ENCODE measurements around the gene CMYA5. TPM values are rescaled to one million over a fixed set of nuclear protein-coding genes. Genes with fewer than 3 reads are reported as not detected.

The CMYA5 gene
- total RNA-seq, 4 donors from 2014 or later, result 0.37 to 6.0 (median 3.2) TPM

- peaks cover 0 to 10% (median 2%) of the 10 kb centered on the region in 4 donors for H3K4me1 ChIP-seq
- no peak overlapping the region for H3K4me3 ChIP-seq
- in situ Hi-C loops (cut with MboI; ENCODE audit: low pct_ligation_motif_present in 1 of 4, low pct_unique_long_range_greater_than_20kb in 1 of 4, low sequenced_read_pairs in 3 of 4), result no loop called here
- no peak for DNase-seq
- H3K27ac ChIP-seq, result peak overlapping the region in 2 of 4 donors; percentile 30 to 58
- no peaks in the 10 kb centered on the region for H3K36me3 ChIP-seq
- no peaks in the 10 kb centered on the region for H3K27me3 ChIP-seq
- 66% methylated on average over 12 of the region's 12 CpGs; no CpG with 5 or more reads in 1 of the 2 donors for WGBS, 2 donors (ENCODE audit: low coverage in 1 of 2)
- intact Hi-C loops (cut with DNase I; ENCODE audit: low total_unique reads), result loop anchor here (10.0 kb wide), 2 partner anchors 70 to 1040 kb away; no protein-coding TSS in a partner anchor
- TF ChIP-seq POLR2A (IDR thresholded peaks at IDR 0.05) (no peak), EP300 (IDR thresholded peaks at IDR 0.05; ENCODE audit: low read depth) (no peak), POLR2AphosphoS5 (IDR thresholded peaks at IDR 0.05) (no peak)
- TF ChIP-seq, protein P1, sequence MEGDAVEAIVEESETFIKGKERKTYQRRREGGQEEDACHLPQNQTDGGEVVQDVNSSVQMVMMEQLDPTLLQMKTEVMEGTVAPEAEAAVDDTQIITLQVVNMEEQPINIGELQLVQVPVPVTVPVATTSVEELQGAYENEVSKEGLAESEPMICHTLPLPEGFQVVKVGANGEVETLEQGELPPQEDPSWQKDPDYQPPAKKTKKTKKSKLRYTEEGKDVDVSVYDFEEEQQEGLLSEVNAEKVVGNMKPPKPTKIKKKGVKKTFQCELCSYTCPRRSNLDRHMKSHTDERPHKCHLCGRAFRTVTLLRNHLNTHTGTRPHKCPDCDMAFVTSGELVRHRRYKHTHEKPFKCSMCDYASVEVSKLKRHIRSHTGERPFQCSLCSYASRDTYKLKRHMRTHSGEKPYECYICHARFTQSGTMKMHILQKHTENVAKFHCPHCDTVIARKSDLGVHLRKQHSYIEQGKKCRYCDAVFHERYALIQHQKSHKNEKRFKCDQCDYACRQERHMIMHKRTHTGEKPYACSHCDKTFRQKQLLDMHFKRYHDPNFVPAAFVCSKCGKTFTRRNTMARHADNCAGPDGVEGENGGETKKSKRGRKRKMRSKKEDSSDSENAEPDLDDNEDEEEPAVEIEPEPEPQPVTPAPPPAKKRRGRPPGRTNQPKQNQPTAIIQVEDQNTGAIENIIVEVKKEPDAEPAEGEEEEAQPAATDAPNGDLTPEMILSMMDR (IDR thresholded peaks at IDR 0.05), result no peak
- no peaks in the 10 kb centered on the region for H3K9me3 ChIP-seq
Observed at GRCh38 chr5:79834754-79835714, 145.4 kb downstream of the CMYA5 start.

GRCh38 chr5:79837761-79838551 is 148.3 kb downstream of the CMYA5 start:
- no peak overlapping the region for H3K4me3 ChIP-seq
- intact Hi-C loops (cut with DNase I; ENCODE audit: low total_unique reads) (loop anchor here (10.0 kb wide), 2 partner anchors 73 to 1043 kb away; no protein-coding TSS in a partner anchor), in situ Hi-C loops (cut with MboI; ENCODE audit: low pct_ligation_motif_present in 1 of 4, low pct_unique_long_range_greater_than_20kb in 1 of 4, low sequenced_read_pairs in 3 of 4) (no loop called here)
- 50% methylated on average over 6 of the region's 6 CpGs; no CpG with 5 or more reads in 1 of the 2 donors for WGBS, 2 donors (ENCODE audit: low coverage in 1 of 2)
- no peaks in the 10 kb centered on the region for H3K36me3 ChIP-seq
- DNase-seq, result no peak
- peak overlapping the region in 1 of 4 donors; percentile 31 for H3K27ac ChIP-seq
- peaks cover 0 to 10% (median 2%) of the 10 kb centered on the region in 4 donors for H3K4me1 ChIP-seq
- TF ChIP-seq, protein P1 (IDR thresholded peaks at IDR 0.05), result no peak
- no peak for TF ChIP-seq EP300 (IDR thresholded peaks at IDR 0.05; ENCODE audit: low read depth)
- no peak for TF ChIP-seq POLR2A (IDR thresholded peaks at IDR 0.05)
- TF ChIP-seq POLR2AphosphoS5 (IDR thresholded peaks at IDR 0.05), result no peak
- no peaks in the 10 kb centered on the region for H3K9me3 ChIP-seq
- no peaks in the 10 kb centered on the region for H3K27me3 ChIP-seq

DNA sequence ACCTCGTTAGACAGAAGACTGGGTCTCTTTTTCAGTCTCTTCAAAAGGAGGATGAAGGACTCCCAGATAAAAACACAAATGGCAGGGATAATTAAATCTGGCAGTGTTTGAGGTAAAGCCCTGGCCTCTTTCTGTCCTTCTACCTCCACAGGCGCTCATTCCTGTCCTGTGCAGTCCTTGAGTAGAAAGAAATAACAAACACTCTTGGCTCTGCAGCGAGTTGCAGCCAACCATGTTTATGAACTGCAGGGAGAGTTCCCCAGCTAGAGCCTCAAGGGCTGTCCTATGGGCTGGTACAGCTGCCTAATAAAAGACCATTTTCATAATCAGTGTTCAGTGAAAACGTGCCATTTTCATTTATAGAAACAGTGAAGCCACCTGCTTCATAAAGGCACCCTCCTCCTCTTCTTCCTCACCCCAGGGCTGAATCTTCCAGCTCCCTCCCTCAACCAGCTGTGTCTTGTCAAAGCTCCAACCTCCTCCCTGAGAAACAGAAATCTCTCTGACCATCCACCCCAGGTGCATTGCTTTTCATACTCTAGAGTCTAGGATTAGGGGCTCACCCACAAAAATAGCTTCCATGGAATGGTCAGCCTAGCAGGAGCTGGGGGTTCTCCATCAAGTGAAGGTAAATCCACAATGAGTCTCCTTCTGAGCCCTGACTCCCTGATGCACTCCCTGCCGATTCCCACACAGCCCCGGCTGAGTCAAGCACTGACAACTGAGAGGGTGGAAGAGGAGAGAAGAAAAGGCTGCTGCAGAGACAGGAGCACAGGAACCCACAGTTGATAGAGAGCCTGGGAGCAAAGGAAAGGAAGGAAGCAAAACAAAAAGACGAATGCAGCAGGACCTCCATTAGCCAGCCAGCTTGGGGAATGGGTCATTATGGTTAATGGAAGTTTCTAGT is 150.7 kb downstream of the CMYA5 start:
- peaks cover 0 to 6% (median 2%) of the 10 kb centered on the region in 4 donors for H3K4me1 ChIP-seq
- H3K36me3 ChIP-seq, result no peaks in the 10 kb centered on the region
- no peaks in the 10 kb centered on the region for H3K27me3 ChIP-seq
- WGBS, 2 donors (ENCODE audit: low coverage in 1 of 2), result 56 to 60% methylated on average over 1 to 7 of the region's 7 CpGs
- in situ Hi-C loops (cut with MboI; ENCODE audit: low pct_ligation_motif_present in 1 of 4, low pct_unique_long_range_greater_than_20kb in 1 of 4, low sequenced_read_pairs in 3 of 4) (no loop called here), intact Hi-C loops (cut with DNase I; ENCODE audit: low total_unique reads) (no loop called here)
- H3K9me3 ChIP-seq, result no peaks in the 10 kb centered on the region
- no peak for DNase-seq
- no peak overlapping the region for H3K4me3 ChIP-seq
- no peak overlapping the region for H3K27ac ChIP-seq
- TF ChIP-seq POLR2A (IDR thresholded peaks at IDR 0.05) (no peak), POLR2AphosphoS5 (IDR thresholded peaks at IDR 0.05) (no peak), EP300 (IDR thresholded peaks at IDR 0.05; ENCODE audit: low read depth) (no peak)
- TF ChIP-seq, protein P1 (IDR thresholded peaks at IDR 0.05), result no peak
